Kidney (tissue), 14 donors: ENCODE data around the gene USP5. TPM values are rescaled to one million over a fixed set of nuclear protein-coding genes. Genes with fewer than 3 reads are reported as not detected.
"Not testable (repeated sequence)": the region's sequence is repeated elsewhere in the genome, so short reads cannot be mapped to it uniquely, and the experiment has no call there.

Experiments
- DNase-seq, 5 donors: peaks; one replicate each; pipeline ENCODE4 v3.0.0-alpha.2; 2013 to 2020
- FAIRE-seq: peaks from 2 replicates; lab custom pipeline; 2012; peaks lifted over from hg19 to GRCh38; lab: Jason Lieb, UNC
- H3K27ac ChIP-seq, 2 donors: one replicate each; pipeline ENCODE4 v1.7.0; 2013; ENCODE audit warnings: low read depth in 2 of 2, low read length in 2 of 2, inconsistent platforms in 1 of 2
- H3K27me3 ChIP-seq: one replicate; pipeline ENCODE4 v1.7.1; 2013; ENCODE audit warnings: low read length, inconsistent platforms; ENCODE audit not compliant: control insufficient read depth, insufficient read depth
- H3K36me3 ChIP-seq, 3 donors: one replicate each; pipeline versions ENCODE4 v1.7.0 to v1.7.1; 2013; ENCODE audit warnings: low read length in 3 of 3, control low read depth in 1 of 3, inconsistent platforms in 1 of 3; ENCODE audit not compliant: insufficient read depth in 3 of 3, control insufficient read depth in 2 of 3
- H3K4me1 ChIP-seq, 3 donors: one replicate each; pipeline versions ENCODE4 v1.7.0 to v1.7.1; 2013; ENCODE audit warnings: low read length in 3 of 3, inconsistent platforms in 1 of 3, low read depth in 1 of 3; ENCODE audit not compliant: control insufficient read depth in 2 of 3, insufficient read depth in 2 of 3
- H3K4me3 ChIP-seq, 3 donors: one replicate each; pipeline versions ENCODE4 v1.7.0 to v1.8.1; 2013; ENCODE audit warnings: low read length in 3 of 3, control low read depth in 1 of 3, inconsistent platforms in 1 of 3
- H3K9ac ChIP-seq, 3 donors: one replicate each; pipeline versions ENCODE4 v1.7.0 to v1.7.1; 2013; ENCODE audit warnings: low read length in 3 of 3, control low read depth in 1 of 3, inconsistent platforms in 1 of 3
- H3K9me3 ChIP-seq, 3 donors: one replicate each; pipeline versions ENCODE4 v1.7.0 to v1.7.1; 2013; ENCODE audit warnings: low read length in 3 of 3, control low read depth in 1 of 3, inconsistent platforms in 1 of 3; ENCODE audit not compliant: control insufficient read depth in 2 of 3, insufficient read depth in 1 of 3
- intact Hi-C: fragments of 100-400 bp; cut with DNase I; formaldehyde crosslinking; loops from one replicate; pipeline ENCODE4 v1.11.1; 2022
- polyA plus RNA-seq: library from polyadenylated mRNA; stranded (reverse); fragments of 350-450 nt; fragmentation: Illumina TruSeq; extraction: RNeasy Lipid Tissue Mini Kit (QIAGEN cat#74804); gene quantifications from one replicate; pipeline ENCODE4 v1.2.3, GENCODE V29; 2014; ENCODE audit warnings: low read depth, low replicate concordance; ENCODE audit not compliant: insufficient read depth
- total RNA-seq: library from RNA; stranded (reverse); fragmentation: NEBNext Ultra II Directional; extraction: Animal tissue kit (Norgen Biotek cat#: 25700); gene quantifications from one replicate; pipeline ENCODE4 v1.2.1, GENCODE V29; 2021
- TF ChIP-seq, protein P1 (sequence below): IDR thresholded peaks from 3 replicates; pipeline ENCODE4 v1.5.1; 2012; ENCODE audit warnings: mild to moderate bottlenecking, moderate library complexity, borderline replicate concordance; ENCODE audit not compliant: insufficient read depth; ENCODE audit errors: extremely low read depth
- donor health status: control.
- donor health status: control.
- donor health status: control.
- donor health status: control.
- donor health status: control.
- donor health status: DM: yes; HTN: yes; CAD: no.
- donor health status: Normal renal cell carcinoma (clear cell type).

The USP5 gene
- total and polyA plus RNA-seq, 2 donors from 2014 or later = 52.3 to 75.5 TPM

DNA sequence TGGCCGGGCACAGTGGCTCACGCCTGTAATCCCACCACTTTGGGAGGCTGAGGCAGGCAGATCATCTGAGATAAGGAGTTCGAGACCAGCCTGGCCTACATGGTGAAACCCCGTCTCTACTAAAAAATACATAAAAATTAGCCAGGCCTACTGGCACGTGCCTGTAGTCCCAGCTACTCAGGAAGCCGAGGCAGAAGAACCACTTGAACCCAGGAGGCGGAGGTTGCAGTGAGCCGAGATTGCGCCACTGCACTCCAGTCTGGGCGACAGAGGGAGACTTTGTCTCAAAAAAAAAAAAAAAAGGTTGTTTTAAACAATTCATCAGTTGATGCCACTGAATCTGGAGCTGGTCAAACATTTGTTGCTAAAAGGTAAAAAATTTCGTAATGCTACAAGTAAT is 27.9 kb downstream of the USP5 start:
- H3K27me3 ChIP-seq, intact Hi-C loops, H3K36me3 ChIP-seq, DNase-seq, H3K4me3 ChIP-seq, FAIRE-seq, H3K27ac ChIP-seq, H3K9me3 ChIP-seq, H3K4me1 ChIP-seq, H3K9ac ChIP-seq: not testable (repeated sequence)

DNA sequence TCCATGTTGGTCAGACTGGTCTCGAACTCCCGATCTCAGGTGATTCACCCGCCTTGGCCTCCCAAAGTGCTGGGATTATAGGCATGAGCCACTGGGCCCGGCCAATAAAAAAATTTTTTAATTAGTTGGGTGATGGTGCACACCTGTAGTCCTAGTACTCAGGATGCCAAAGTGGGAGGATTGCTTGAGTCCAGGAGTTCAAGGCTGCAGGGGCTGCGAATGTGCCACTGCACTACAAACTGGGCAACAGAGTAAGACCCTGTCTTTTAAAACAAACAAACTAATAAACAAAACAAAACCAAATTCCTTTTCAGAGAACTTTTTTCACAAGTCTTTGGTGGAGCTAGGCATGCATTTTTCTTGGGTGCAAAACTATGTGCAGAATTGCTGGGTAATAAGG is 31.3 kb downstream of the USP5 start:
- H3K27me3 ChIP-seq = no peaks in the 10 kb centered on the region
- H3K4me3 ChIP-seq = no peak overlapping the region
- TF ChIP-seq, protein P1, sequence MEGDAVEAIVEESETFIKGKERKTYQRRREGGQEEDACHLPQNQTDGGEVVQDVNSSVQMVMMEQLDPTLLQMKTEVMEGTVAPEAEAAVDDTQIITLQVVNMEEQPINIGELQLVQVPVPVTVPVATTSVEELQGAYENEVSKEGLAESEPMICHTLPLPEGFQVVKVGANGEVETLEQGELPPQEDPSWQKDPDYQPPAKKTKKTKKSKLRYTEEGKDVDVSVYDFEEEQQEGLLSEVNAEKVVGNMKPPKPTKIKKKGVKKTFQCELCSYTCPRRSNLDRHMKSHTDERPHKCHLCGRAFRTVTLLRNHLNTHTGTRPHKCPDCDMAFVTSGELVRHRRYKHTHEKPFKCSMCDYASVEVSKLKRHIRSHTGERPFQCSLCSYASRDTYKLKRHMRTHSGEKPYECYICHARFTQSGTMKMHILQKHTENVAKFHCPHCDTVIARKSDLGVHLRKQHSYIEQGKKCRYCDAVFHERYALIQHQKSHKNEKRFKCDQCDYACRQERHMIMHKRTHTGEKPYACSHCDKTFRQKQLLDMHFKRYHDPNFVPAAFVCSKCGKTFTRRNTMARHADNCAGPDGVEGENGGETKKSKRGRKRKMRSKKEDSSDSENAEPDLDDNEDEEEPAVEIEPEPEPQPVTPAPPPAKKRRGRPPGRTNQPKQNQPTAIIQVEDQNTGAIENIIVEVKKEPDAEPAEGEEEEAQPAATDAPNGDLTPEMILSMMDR = no peak
- peaks cover 0 to 8% (median 0%) of the 10 kb centered on the region in 3 donors for H3K36me3 ChIP-seq
- no peaks in the 10 kb centered on the region for H3K4me1 ChIP-seq
- H3K9ac ChIP-seq = no peak overlapping the region
- H3K27ac ChIP-seq = no peak overlapping the region
- intact Hi-C loops = no loop called here
- DNase-seq (peak in 1 of 5 donors; percentile 22), FAIRE-seq (no peak)
- no peaks in the 10 kb centered on the region for H3K9me3 ChIP-seq

DNA sequence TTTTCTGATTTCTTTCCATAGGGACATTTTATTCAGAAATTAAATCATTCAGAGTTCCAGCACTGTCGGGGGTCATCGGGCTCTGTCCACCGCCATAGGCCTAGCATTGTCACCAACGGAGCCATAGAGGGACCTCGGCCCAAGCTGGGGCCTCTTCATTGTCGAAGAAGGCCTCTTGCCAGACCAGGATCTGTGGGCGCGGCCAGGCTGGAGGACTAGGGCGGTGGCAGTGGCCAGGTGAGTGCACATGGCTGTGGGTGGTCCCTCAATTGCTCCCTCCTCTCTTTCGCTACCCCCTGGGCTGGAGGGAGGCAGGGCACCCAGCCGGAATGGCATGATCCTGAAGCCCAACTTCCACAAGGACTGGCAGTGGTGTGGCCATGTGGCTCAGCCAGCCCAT is 31.7 kb downstream of the USP5 start:
- H3K4me1 ChIP-seq = no peaks in the 10 kb centered on the region
- intact Hi-C loops = no loop called here
- H3K9ac ChIP-seq = no peak overlapping the region
- no peak overlapping the region for H3K27ac ChIP-seq
- H3K27me3 ChIP-seq = no peaks in the 10 kb centered on the region
- H3K9me3 ChIP-seq = no peaks in the 10 kb centered on the region
- H3K36me3 ChIP-seq = peaks cover 0 to 8% (median 0%) of the 10 kb centered on the region in 3 donors
- DNase-seq (peak in 2 of 5 donors; percentile 39 to 65), FAIRE-seq (no peak)
- H3K4me3 ChIP-seq = no peak overlapping the region
- TF ChIP-seq, protein P1 = no peak

DNA sequence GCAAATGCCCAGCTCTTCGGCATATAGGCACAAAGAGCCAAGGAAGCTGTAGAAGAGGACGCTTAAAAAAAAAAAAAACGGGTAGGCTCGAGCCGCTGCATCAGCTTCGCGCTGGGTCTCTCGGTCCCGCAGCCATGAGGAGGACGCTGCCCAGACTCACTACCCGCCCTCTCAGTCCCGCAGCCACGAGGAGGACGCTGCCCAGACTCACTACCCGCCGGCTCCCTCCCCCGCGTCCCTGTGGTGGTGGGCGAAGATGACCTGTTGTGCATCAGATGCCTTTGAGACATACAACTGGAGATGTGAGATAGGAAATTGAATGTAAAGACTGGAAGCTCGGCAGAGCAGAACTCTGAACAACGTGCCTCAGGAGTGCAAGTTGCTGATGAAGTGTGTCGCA is 32.6 kb downstream of the USP5 start:
- no peak overlapping the region for H3K9ac ChIP-seq
- TF ChIP-seq, protein P1 = no peak
- no peaks in the 10 kb centered on the region for H3K9me3 ChIP-seq
- H3K36me3 ChIP-seq = peaks cover 0 to 8% (median 0%) of the 10 kb centered on the region in 3 donors
- H3K27me3 ChIP-seq = no peaks in the 10 kb centered on the region
- no peak for FAIRE-seq
- DNase-seq = peak in 2 of 5 donors; percentile 40 to 66
- no peak overlapping the region for H3K27ac ChIP-seq
- H3K4me1 ChIP-seq = no peaks in the 10 kb centered on the region
- intact Hi-C loops = no loop called here
- H3K4me3 ChIP-seq = no peak overlapping the region

DNA sequence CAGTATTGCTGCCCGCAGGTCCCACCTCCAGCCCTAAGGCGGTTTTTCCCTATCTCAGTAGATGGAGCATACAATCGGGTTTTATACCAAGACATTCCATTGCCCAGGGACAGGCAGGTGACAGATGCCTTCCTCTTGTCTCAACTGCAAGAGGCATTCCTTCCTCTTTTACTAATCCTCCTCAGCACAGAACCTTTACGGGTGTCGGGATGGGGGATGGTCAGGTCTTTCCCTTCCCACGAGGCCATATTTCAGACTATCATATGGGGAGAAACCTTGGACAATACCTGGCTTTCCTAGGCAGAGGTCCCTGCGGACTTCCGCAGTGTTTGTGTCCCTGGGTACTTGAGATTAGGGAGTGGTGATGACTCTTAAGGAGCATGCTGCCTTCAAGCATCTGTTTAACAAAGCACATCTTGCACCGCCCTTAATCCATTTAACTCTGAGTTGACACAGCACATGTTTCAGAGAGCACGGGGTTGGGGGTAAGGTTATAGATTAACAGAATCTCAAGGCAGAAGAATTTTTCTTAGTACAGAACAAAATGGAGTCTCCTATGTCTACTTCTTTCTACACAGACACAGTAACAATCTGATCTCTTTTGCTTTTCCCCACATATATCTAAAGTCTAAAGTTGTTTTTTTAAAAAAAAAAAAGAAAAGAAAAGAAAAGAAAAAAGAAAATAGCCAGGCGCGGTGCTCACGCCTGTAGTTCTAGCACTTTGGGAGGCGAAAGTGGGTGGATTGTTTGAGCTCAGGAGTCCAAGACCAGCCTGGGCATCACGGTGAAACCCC is 34.5 kb downstream of the USP5 start:
- H3K9ac ChIP-seq, H3K36me3 ChIP-seq, H3K4me3 ChIP-seq, intact Hi-C loops, H3K27ac ChIP-seq, FAIRE-seq, H3K9me3 ChIP-seq, H3K27me3 ChIP-seq, H3K4me1 ChIP-seq: not testable (repeated sequence)
- peak in 1 of 5 donors; percentile 25 for DNase-seq
